H9 (cell line): ENCODE measurements around the gene CBLB. TPM values are rescaled to one million over a fixed set of nuclear protein-coding genes. Genes with fewer than 3 reads are reported as not detected.

Source experiments
- DNase-seq: peaks from one replicate; pipeline ENCODE4 v3.0.0-alpha.2; 2017
- H2AFZ ChIP-seq: one replicate; pipeline ENCODE4 v1.6.1; 2013; ENCODE audit warnings: mild to moderate bottlenecking, low read length, control low read depth, moderate library complexity
- H2AK5ac ChIP-seq: 2 replicates; pipeline ENCODE4 v1.6.1; 2013; ENCODE audit warnings: low read length, control low read depth, mixed read lengths; ENCODE audit not compliant: insufficient read length
- H2BK120ac ChIP-seq: one replicate; pipeline ENCODE4 v1.6.1; 2013; ENCODE audit warnings: low read depth, mild to moderate bottlenecking, low read length, control low read depth, inconsistent platforms; ENCODE audit not compliant: poor library complexity, severe bottlenecking
- H2BK12ac ChIP-seq: 2 replicates; pipeline ENCODE4 v1.6.1; 2013; ENCODE audit warnings: low read length, control low read depth, mixed read lengths, low read depth; ENCODE audit not compliant: insufficient read length
- H2BK15ac ChIP-seq: 2 replicates; pipeline ENCODE4 v1.6.1; 2013; ENCODE audit warnings: low read depth, low read length, control low read depth
- H2BK20ac ChIP-seq: one replicate; pipeline ENCODE4 v1.6.1; 2013; ENCODE audit warnings: low read depth, mild to moderate bottlenecking, low read length, control low read depth, inconsistent platforms; ENCODE audit not compliant: poor library complexity, severe bottlenecking
- H2BK5ac ChIP-seq: 2 replicates; pipeline ENCODE4 v1.6.1; 2013; ENCODE audit warnings: low read length, control low read depth, mixed read lengths; ENCODE audit not compliant: insufficient read length
- H3K14ac ChIP-seq: 2 replicates; pipeline ENCODE4 v1.6.1; 2013; ENCODE audit warnings: low read length, control low read depth; ENCODE audit not compliant: insufficient read depth
- H3K18ac ChIP-seq: 2 replicates; pipeline ENCODE4 v1.6.1; 2013; ENCODE audit warnings: low read depth, mild to moderate bottlenecking, mixed read lengths, low read length, control low read depth; ENCODE audit not compliant: insufficient read length
- H3K23ac ChIP-seq: 2 replicates; pipeline ENCODE4 v1.6.1; 2013; ENCODE audit warnings: low read length, control low read depth, mixed read lengths, low read depth; ENCODE audit not compliant: insufficient read length
- H3K23me2 ChIP-seq: 2 replicates; pipeline ENCODE4 v1.6.1; 2013; ENCODE audit warnings: low read depth, mild to moderate bottlenecking, mixed read lengths, low read length, control low read depth; ENCODE audit not compliant: insufficient read length, poor library complexity, severe bottlenecking
- H3K27ac ChIP-seq: 2 replicates; pipeline ENCODE4 v1.5.1; 2013; ENCODE audit warnings: low read length, control low read depth, mixed read lengths, low read depth; ENCODE audit not compliant: insufficient read length
- H3K27me3 ChIP-seq: 2 replicates; pipeline ENCODE4 v1.6.1; 2013; ENCODE audit warnings: low read length, control low read depth, inconsistent platforms; ENCODE audit not compliant: insufficient read depth
- H3K4ac ChIP-seq: 2 replicates; pipeline ENCODE4 v1.6.1; 2013; ENCODE audit warnings: low read depth, mild to moderate bottlenecking, control low read depth, inconsistent platforms, low read length, moderate library complexity
- H3K4me1 ChIP-seq: 2 replicates; pipeline ENCODE4 v1.6.1; 2013; ENCODE audit warnings: low read length, control low read depth, inconsistent platforms; ENCODE audit not compliant: insufficient read depth
- H3K4me2 ChIP-seq: 2 replicates; pipeline ENCODE4 v1.6.1; 2013; ENCODE audit warnings: low read length, control low read depth, mixed read lengths; ENCODE audit not compliant: insufficient read length, insufficient read depth
- H3K56ac ChIP-seq: 2 replicates; pipeline ENCODE4 v1.6.1; 2013; ENCODE audit warnings: low read depth, mild to moderate bottlenecking, mixed read lengths, low read length, control low read depth; ENCODE audit not compliant: insufficient read length
- H3K79me1 ChIP-seq: 2 replicates; pipeline ENCODE4 v1.6.1; 2013; ENCODE audit warnings: low read depth, mild to moderate bottlenecking, moderate library complexity, low read length, control low read depth, inconsistent platforms; ENCODE audit not compliant: insufficient read depth, poor library complexity, severe bottlenecking
- H3K79me2 ChIP-seq: 2 replicates; pipeline ENCODE4 v1.6.1; 2013; ENCODE audit warnings: low read length, control low read depth, inconsistent platforms; ENCODE audit not compliant: insufficient read depth
- H3K9ac ChIP-seq: 2 replicates; pipeline ENCODE4 v1.6.1; 2013; ENCODE audit warnings: low read length, control low read depth, mixed read lengths; ENCODE audit not compliant: insufficient read length; ENCODE audit errors: extremely low read depth
- H3K9me3 ChIP-seq: one replicate; pipeline ENCODE4 v1.6.1; 2013; ENCODE audit warnings: low read depth, low read length, inconsistent platforms; ENCODE audit not compliant: control insufficient read depth
- H3T11ph ChIP-seq: one replicate; pipeline ENCODE4 v1.6.1; 2013; ENCODE audit warnings: mild to moderate bottlenecking, low read length, control low read depth, inconsistent platforms
- H4K20me1 ChIP-seq: one replicate; pipeline ENCODE4 v1.6.1; 2013; ENCODE audit not compliant: control insufficient read depth, insufficient read length, insufficient read depth
- H4K5ac ChIP-seq: 2 replicates; pipeline ENCODE4 v1.6.1; 2013; ENCODE audit warnings: low read depth, mild to moderate bottlenecking, mixed read lengths, low read length, control low read depth; ENCODE audit not compliant: insufficient read length
- H4K8ac ChIP-seq: replicated peaks from 2 replicates; pipeline ENCODE4 v1.6.1; 2013; ENCODE audit warnings: low read length, control low read depth, mixed read lengths, low read depth; ENCODE audit not compliant: insufficient read length
- H4K91ac ChIP-seq: 2 replicates; pipeline ENCODE4 v1.6.1; 2013; ENCODE audit warnings: low read depth, mild to moderate bottlenecking, moderate library complexity, mixed read lengths, low read length, control low read depth; ENCODE audit not compliant: insufficient read length
- H3K27ac Mint-ChIP-seq, 3 experiments: 2 replicates in 2 of 3; 3 replicates in 1 of 3; pipeline ENCODE4 v1.8.0; 2020 to 2021; ENCODE audit warnings: mixed read lengths in 3 of 3, mild to moderate bottlenecking in 1 of 3, moderate library complexity in 1 of 3
- H3K27me3 Mint-ChIP-seq: 2 replicates; pipeline ENCODE4 v1.8.0; 2021; ENCODE audit warnings: low read depth, mild to moderate bottlenecking, moderate library complexity, mixed read lengths
- H3K36me3 Mint-ChIP-seq, 3 experiments: 2 replicates in 2 of 3; 3 replicates in 1 of 3; pipeline ENCODE4 v1.8.0; 2020 to 2021; ENCODE audit warnings: low read depth in 3 of 3, mixed read lengths in 3 of 3; ENCODE audit not compliant: insufficient read depth in 1 of 3
- H3K4me1 Mint-ChIP-seq, 2 experiments: 2 replicates each; pipeline ENCODE4 v1.8.0; 2020; ENCODE audit warnings: mixed read lengths in 2 of 2
- H3K4me3 Mint-ChIP-seq, 2 experiments: 2 replicates in 1 of 2; 3 replicates in 1 of 2; pipeline ENCODE4 v1.8.0; 2020 to 2021; ENCODE audit warnings: mild to moderate bottlenecking in 2 of 2, mixed read lengths in 2 of 2, moderate library complexity in 1 of 2
- H3K9me3 Mint-ChIP-seq, 2 experiments: 2 replicates in 1 of 2; 3 replicates in 1 of 2; pipeline ENCODE4 v1.8.0; 2020; ENCODE audit warnings: mild to moderate bottlenecking in 2 of 2, mixed read lengths in 2 of 2, moderate library complexity in 1 of 2
- total RNA-seq: library from RNA; stranded (reverse); gene quantifications from 2 replicates; pipeline ENCODE4 v1.2.1, GENCODE V29; 2021
- TF ChIP-seq, protein P1 (sequence below): fragments of 200-600 bp; sonication (generic); conservative IDR thresholded peaks from 3 replicates; pipeline ENCODE4 v1.8.0; 2021; ENCODE audit warnings: antibody characterized with exemption, mild to moderate bottlenecking

Gene CBLB
- total RNA-seq, 1 experiment from 2014 or later = 25.7 TPM

DNA sequence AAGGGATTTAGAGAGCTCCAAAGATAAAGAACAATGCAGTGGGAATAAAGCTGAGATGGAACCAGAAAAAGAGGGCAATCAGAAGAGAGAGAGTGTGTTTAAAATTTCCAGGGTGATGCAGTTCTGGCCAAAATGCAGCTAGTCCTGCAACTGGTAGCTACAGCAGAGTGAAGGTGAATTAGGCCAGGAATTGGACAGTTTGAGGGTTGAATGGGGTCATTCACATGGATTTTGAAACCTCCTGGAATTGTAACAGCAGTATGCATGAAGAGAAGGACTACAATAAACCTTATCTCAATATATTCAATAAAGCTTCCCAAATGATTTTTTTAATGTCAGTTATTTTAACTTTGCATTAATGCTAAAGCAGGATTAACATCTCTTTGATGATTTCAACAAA, 85.2 kb downstream of the CBLB start:
- Histone ChIP-seq H4K5ac (no peak overlapping the region), H2BK5ac (no peak overlapping the region), H3K4ac (no peak overlapping the region), H3K9ac (no peak overlapping the region), H3K18ac (no peak overlapping the region), H3K4me1 (no peaks in the 10 kb centered on the region; the same call in 1 of the 2 replicates), H3K79me1 (peaks cover 4% of the 10 kb centered on the region), H3T11ph (no peak overlapping the region), H3K23me2 (no peaks in the 10 kb centered on the region), H2BK12ac (no peak overlapping the region), H3K27ac (no peak overlapping the region), H3K9me3 (no peaks in the 10 kb centered on the region), H2BK20ac (no peak overlapping the region), H2AFZ (no peak overlapping the region), H4K8ac (no peak overlapping the region), H2BK120ac (no peak overlapping the region), H3K79me2 (no peaks in the 10 kb centered on the region; the same call in 1 of the 2 replicates), H4K91ac (no peak overlapping the region), H2AK5ac (no peak overlapping the region), H3K14ac (no peak overlapping the region), H4K20me1 (no peaks in the 10 kb centered on the region), H3K56ac (no peak overlapping the region), H2BK15ac (no peak overlapping the region; the same call in 1 of the 2 replicates), H3K27me3 (no peaks in the 10 kb centered on the region), H3K4me2 (no peak overlapping the region), H3K23ac (no peak overlapping the region)
- H3K36me3 Mint-ChIP-seq = no peaks in the 10 kb centered on the region
- TF ChIP-seq, protein P1, sequence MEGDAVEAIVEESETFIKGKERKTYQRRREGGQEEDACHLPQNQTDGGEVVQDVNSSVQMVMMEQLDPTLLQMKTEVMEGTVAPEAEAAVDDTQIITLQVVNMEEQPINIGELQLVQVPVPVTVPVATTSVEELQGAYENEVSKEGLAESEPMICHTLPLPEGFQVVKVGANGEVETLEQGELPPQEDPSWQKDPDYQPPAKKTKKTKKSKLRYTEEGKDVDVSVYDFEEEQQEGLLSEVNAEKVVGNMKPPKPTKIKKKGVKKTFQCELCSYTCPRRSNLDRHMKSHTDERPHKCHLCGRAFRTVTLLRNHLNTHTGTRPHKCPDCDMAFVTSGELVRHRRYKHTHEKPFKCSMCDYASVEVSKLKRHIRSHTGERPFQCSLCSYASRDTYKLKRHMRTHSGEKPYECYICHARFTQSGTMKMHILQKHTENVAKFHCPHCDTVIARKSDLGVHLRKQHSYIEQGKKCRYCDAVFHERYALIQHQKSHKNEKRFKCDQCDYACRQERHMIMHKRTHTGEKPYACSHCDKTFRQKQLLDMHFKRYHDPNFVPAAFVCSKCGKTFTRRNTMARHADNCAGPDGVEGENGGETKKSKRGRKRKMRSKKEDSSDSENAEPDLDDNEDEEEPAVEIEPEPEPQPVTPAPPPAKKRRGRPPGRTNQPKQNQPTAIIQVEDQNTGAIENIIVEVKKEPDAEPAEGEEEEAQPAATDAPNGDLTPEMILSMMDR = no peak
- no peak overlapping the region for H3K4me3 Mint-ChIP-seq
- peaks cover 3 to 7% of the 10 kb centered on the region in 2 experiments for H3K4me1 Mint-ChIP-seq
- H3K9me3 Mint-ChIP-seq = no peaks in the 10 kb centered on the region
- no peaks in the 10 kb centered on the region for H3K27me3 Mint-ChIP-seq
- DNase-seq = no peak
- H3K27ac Mint-ChIP-seq = no peak overlapping the region
